ENCODE data around the gene HPD. TPM values are rescaled to one million over a fixed set of nuclear protein-coding genes. Genes with fewer than 3 reads are reported as not detected.

Gene HPD
- total and polyA plus RNA-seq, 10 donors: 0.57 to 2.8 (median 1.0) TPM; not detected in 1

- Histone ChIP-seq H3K27ac (no peak overlapping the region), H3K9me3 (no peaks in the 10 kb centered on the region), H3K27me3 (replicated peaks in 1 of 7) (no peaks in the 10 kb centered on the region), H3K4me1 (peaks cover 0 to 6% (median 0%) of the 10 kb centered on the region in 6 donors), H3K36me3 (peaks cover 15 to 100% (median 87%) of the 10 kb centered on the region in 6 donors), H3K4me3 (no peak overlapping the region)
- TF ChIP-seq POLR2AphosphoS5 (IDR thresholded peaks at IDR 0.05) (peak in 1 of 3 donors; percentile 59), POLR2A (IDR thresholded peaks at IDR 0.05) (no peak), CTCF (IDR thresholded peaks at IDR 0.05 in 8 of 11, conservative IDR thresholded peaks at IDR 0.05 in 3 of 11) (no peak)
- intact Hi-C loops (cut with DNase I; ENCODE audit: low total_unique reads): no loop called here
- no peak for DNase-seq
- WGBS, 5 donors: 92 to 95% (median 93%) methylated on average over 19 to 39 of the region's 39 CpGs
These were observed 36.1 kb downstream of the HPD start for GRCh38 chr12:121822393-121823100.

- H3K4me1 ChIP-seq: peaks cover 0 to 16% (median 0%) of the 10 kb centered on the region in 6 donors
- DNase-seq: no peak
- H3K27me3 ChIP-seq (replicated peaks in 1 of 7): no peaks in the 10 kb centered on the region
- no peak overlapping the region for H3K4me3 ChIP-seq
- H3K36me3 ChIP-seq: peaks cover 15 to 100% (median 93%) of the 10 kb centered on the region in 6 donors
- intact Hi-C loops (cut with DNase I; ENCODE audit: low total_unique reads): no loop called here
- no peak overlapping the region for H3K27ac ChIP-seq
- no peaks in the 10 kb centered on the region for H3K9me3 ChIP-seq
- 84 to 96% (median 92%) methylated on average over 6 to 7 of the region's 7 CpGs for WGBS, 5 donors
- no peak for TF ChIP-seq CTCF (IDR thresholded peaks at IDR 0.05 in 8 of 11, conservative IDR thresholded peaks at IDR 0.05 in 3 of 11)
- TF ChIP-seq POLR2A (IDR thresholded peaks at IDR 0.05): no peak
- TF ChIP-seq POLR2AphosphoS5 (IDR thresholded peaks at IDR 0.05): no peak
These were observed 38.6 kb downstream of the HPD start for GRCh38 chr12:121820056-121820455.

- intact Hi-C loops (cut with DNase I; ENCODE audit: low total_unique reads): no loop called here
- no peaks in the 10 kb centered on the region for H3K9me3 ChIP-seq
These were observed 39.3 kb downstream of the HPD start for GRCh38 chr12:121819212-121819949.

More at GRCh38 chr12:121819212-121819949, 39.3 kb downstream of the HPD start:
- no peaks in the 10 kb centered on the region for H3K27me3 ChIP-seq (replicated peaks in 1 of 7)
- peak in 2 of 3 donors; percentile 5 to 55 for TF ChIP-seq POLR2AphosphoS5 (IDR thresholded peaks at IDR 0.05)
- no peak for TF ChIP-seq POLR2A (IDR thresholded peaks at IDR 0.05)
- TF ChIP-seq CTCF (IDR thresholded peaks at IDR 0.05 in 8 of 11, conservative IDR thresholded peaks at IDR 0.05 in 3 of 11): no peak
- peaks cover 15 to 100% (median 98%) of the 10 kb centered on the region in 6 donors for H3K36me3 ChIP-seq
- no peak for DNase-seq
- H3K4me1 ChIP-seq: peaks cover 0 to 22% (median 1%) of the 10 kb centered on the region in 6 donors
- no peak overlapping the region for H3K4me3 ChIP-seq
- 89 to 96% (median 93%) methylated on average over 18 to 22 of the region's 22 CpGs for WGBS, 5 donors
- no peak overlapping the region for H3K27ac ChIP-seq
